GM18508 (cell line): ENCODE results near the gene ZW10.
"Not testable (repeated sequence)": the region's sequence is repeated elsewhere in the genome, so short reads cannot be mapped to it uniquely, and the experiment has no call there.

ENCODE experiments used
- ATAC-seq: cut with Tn5 transposase; IDR thresholded peaks from one replicate; pipeline ENCODE4 v1.9.1; 2021; ENCODE audit warnings: moderate number of reproducible peaks; ENCODE audit not compliant: insufficient read depth, unreplicated experiment

The ZW10 gene

GRCh38 chr11:113705871-113706655 is 67.4 kb downstream of the ZW10 start, which contains the start of gene TMPRSS5:
Gene TMPRSS5 (minus strand): TSS chr11:113706308. CDS start chr11:113706224, 84 bp downstream.
- no peak for ATAC-seq

GRCh38 chr11:113703551-113703950 is 69.9 kb downstream of the ZW10 start:
- not testable (repeated sequence) for ATAC-seq

DNA sequence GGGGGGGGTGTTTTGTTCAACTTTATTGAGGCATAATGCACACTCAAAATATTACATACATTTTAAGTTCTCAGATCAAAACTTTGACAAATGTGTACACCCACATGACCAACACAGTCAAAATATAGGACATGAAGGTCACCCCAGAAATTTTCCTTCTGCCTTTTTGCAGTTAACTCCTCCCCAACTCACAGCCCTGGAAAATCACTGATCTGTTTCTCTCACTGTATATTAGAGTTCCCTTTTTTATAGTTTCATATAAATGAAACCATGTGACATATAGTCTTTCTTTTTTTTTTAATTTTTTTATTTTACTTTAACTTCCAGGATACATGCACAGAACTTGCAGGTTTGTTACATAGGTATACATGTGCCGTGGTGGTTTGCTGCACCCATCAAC is 72.0 kb downstream of the ZW10 start:
- ATAC-seq: no peak

GRCh38 chr11:113698515-113698914 is 75.0 kb downstream of the ZW10 start:
- ATAC-seq: no peak

- no peak for ATAC-seq
Measured at GRCh38 chr11:113697756-113698407, 75.6 kb downstream of the ZW10 start.

GRCh38 chr11:113697111-113697510 is 76.4 kb downstream of the ZW10 start:
- no peak for ATAC-seq

DNA sequence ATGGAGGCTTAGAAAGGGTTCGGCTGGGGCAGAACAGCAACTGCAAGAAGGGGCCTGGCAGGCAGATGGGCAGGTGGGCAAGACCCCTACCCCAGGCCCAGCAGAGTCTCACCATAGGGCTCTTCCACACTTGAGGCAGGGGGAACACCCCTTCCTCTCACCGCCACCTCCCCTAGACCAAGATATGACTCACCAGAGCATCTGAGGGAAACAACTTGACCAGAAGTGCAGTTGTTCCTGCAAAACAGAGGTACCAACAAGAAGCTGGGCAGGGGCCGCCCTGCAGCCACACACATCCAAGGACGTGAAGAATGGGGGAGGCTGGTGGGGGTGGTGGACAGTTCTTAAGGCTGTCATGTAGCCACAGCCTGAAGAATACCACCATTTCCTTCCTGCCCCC is 78.3 kb downstream of the ZW10 start:
- no peak for ATAC-seq

DNA sequence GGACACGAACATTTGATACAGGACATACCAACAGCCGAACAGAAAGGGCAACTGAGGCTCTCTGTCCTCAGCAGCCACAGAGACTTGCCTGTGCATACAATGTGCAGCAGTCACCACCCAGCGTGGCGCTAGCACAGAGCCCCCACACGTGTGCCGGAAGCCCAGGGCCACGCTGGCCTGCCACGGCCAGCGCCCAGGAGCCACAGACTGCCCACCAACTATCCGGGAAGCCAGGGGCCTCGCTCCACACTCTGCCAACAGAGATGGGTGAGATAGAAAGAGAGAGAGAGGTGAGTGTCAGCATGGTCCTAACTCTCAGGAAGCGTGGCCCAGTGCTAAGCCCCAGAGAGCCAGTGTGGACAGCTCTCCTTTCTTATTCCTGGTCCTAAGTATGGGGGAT is 79.1 kb downstream of the ZW10 start:
- no peak for ATAC-seq

- ATAC-seq: no peak
Measured at GRCh38 chr11:113693030-113693429, 80.5 kb downstream of the ZW10 start.

- ATAC-seq: no peak
Measured at GRCh38 chr11:113690619-113691569, 82.6 kb downstream of the ZW10 start.

DNA sequence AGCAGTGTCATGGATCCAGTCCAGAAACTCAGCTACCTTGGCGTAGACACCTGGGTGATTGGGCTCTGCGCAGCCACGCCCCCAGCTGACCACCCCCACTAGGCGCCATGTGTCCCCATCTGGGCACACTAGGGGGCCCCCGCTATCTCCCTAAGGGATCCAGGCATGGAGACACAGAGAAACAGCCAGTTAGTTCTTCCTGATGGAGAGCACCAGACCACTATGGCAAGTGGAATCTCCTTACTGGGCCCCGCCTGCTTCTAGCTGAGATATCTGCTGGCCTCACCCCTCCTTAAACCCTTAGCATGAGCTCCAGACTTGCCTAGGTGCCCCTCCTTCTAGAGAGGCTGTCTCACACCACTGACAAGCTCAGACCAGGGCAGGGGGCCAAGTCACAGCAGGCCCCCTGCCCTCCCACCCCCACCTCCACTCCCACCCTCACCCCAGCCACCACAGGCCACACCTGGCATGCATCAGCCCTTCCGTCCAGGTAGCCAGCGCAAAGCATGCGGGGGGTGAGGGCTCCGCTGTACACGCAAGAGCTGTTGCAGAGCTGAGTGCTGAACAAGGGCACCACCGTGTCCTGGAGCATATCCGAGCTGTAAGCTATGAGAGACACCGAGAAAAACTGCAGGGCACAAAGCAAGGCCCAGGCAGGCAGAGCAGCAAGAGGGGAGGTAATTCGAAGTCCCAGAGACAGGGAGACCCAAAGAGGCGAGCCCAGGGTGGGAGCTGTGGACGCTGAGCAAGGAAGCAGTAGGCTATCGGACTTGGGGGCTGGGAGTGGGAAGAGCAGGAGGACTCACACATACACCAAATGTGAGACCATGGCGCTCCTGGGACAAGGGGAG is 83.5 kb downstream of the ZW10 start:
- ATAC-seq: no peak

GRCh38 chr11:113685654-113686359 is 87.7 kb downstream of the ZW10 start:
- no peak for ATAC-seq

- ATAC-seq: no peak
Measured at GRCh38 chr11:113684496-113684895, 89.0 kb downstream of the ZW10 start.

- no peak for ATAC-seq
Measured at GRCh38 chr11:113683481-113684046, 89.9 kb downstream of the ZW10 start.
